ENCODE measurements around the gene RABL3. TPM values are rescaled to one million over a fixed set of nuclear protein-coding genes. Genes with fewer than 3 reads are reported as not detected.
"Not testable (repeated sequence)": the region's sequence is repeated elsewhere in the genome, so short reads cannot be mapped to it uniquely, and the experiment has no call there.

RABL3 gene
- total and polyA plus RNA-seq, 2 donors = 18.2 to 19.1 TPM

DNA sequence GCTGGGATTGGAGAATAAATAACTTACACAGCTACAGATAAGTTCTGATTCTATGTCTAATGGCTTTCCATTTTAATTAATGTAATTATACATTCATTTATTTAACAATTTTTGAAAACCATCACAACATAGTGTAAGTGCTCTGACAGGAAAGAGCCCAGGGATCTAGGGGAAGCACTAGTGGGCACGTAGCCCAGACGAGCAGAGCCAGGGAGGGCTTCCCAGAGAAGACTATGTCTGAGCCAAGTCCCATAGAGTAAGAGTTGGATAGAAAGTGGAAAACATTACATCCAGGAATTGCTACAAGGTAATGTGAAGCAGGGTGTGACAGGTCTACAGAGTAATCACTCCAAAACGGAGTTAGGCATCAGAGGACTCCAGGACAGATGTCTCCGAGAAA, 57.4 kb downstream of the RABL3 start:
- no peak for DNase-seq (ENCODE audit: extremely low spot score)
- H3K27ac ChIP-seq (ENCODE audit: low read depth) = no peak overlapping the region
- WGBS = 58% methylated on average over 4 of the region's 4 CpGs
- H3K36me3 ChIP-seq (ENCODE audit: insufficient read depth) = no peaks in the 10 kb centered on the region
- H3K4me3 ChIP-seq (ENCODE audit: low read depth, low read length) = no peak overlapping the region
- H3K4me1 ChIP-seq (ENCODE audit: insufficient read depth) = no peaks in the 10 kb centered on the region

- Histone ChIP-seq H3K4me1 (ENCODE audit: insufficient read depth) (no peaks in the 10 kb centered on the region), H3K27ac (ENCODE audit: low read depth) (no peak overlapping the region), H3K4me3 (ENCODE audit: low read depth, low read length) (no peak overlapping the region), H3K36me3 (ENCODE audit: insufficient read depth) (no peaks in the 10 kb centered on the region)
- WGBS = 80% methylated on average over 3 of the region's 3 CpGs
- no peak for DNase-seq (ENCODE audit: extremely low spot score)
Measured at GRCh38 chr3:120683671-120684301, 58.5 kb downstream of the RABL3 start.

DNA sequence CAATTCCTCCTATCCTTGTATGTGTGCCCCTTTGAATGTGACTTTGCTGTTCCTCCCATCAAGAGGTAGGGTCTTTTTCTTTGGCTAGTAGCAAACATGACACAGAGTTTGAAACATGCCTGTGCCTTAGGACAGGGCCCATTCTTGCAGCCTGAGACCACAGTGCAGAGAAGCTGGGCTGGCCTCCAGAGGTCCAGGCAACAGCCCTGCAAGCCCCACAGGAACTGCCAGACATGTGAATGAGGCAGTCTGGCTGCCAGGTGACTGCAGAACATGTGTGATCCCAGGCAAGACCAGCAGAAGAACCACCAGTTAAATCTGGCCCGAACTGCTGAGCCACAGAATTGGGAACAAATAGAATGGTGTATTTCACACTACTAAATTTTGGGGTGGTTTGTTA, 59.1 kb downstream of the RABL3 start:
- Histone ChIP-seq H3K36me3 (ENCODE audit: insufficient read depth) (no peaks in the 10 kb centered on the region), H3K4me1 (ENCODE audit: insufficient read depth) (no peaks in the 10 kb centered on the region), H3K4me3 (ENCODE audit: low read depth, low read length) (no peak overlapping the region), H3K27ac (ENCODE audit: low read depth) (no peak overlapping the region)
- 92% methylated on average over 1 of the region's 1 CpG for WGBS
- DNase-seq (ENCODE audit: extremely low spot score) = no peak

DNA sequence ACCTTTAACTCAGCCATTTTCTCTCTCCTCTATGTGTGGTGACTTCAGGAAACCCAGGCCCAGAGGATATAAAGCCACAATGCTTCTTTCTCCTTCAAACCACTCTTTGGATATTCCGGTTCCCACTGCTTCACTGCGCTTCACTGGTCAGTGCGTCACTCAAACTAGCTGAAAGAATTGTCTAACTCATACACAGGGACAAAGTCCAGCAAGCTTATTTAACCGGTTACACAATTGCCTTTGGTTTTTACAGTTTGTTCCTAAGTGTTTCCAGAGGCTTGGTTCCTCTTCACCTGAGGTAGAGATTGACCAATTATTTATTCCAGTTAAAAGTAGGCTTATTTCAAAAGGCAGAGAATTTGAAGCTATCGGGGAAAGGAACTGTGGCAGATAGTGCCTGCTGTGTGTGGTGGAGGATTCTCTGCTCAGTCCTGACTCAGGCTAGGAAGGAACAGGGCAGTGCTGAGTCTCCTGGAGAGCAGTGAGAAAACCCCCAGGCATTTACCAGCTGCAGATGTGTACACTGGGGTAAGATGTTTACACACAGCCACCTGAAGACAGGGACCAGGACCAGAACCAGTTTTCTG, 60.1 kb downstream of the RABL3 start, which contains the start of gene HGD:
HGD (minus strand) TSS at position 145 of the 587 bp plus-strand sequence; CDS start at position 17, 128 bp downstream.
- H3K36me3 ChIP-seq (ENCODE audit: insufficient read depth) = no peaks in the 10 kb centered on the region
- H3K4me1 ChIP-seq (ENCODE audit: insufficient read depth) = no peaks in the 10 kb centered on the region
- WGBS = 95% methylated on average over 5 of the region's 5 CpGs
- no peak within 1 kb of the TSS for H3K27ac ChIP-seq (ENCODE audit: low read depth)
- DNase-seq (ENCODE audit: extremely low spot score) = no peak
- no peak within 1 kb of the TSS for H3K4me3 ChIP-seq (ENCODE audit: low read depth, low read length)

- no peak for DNase-seq (ENCODE audit: extremely low spot score)
- no peaks in the 10 kb centered on the region for H3K36me3 ChIP-seq (ENCODE audit: insufficient read depth)
- no peaks in the 10 kb centered on the region for H3K4me1 ChIP-seq (ENCODE audit: insufficient read depth)
- H3K4me3 ChIP-seq (ENCODE audit: low read depth, low read length) = no peak overlapping the region
- no peak overlapping the region for H3K27ac ChIP-seq (ENCODE audit: low read depth)
- 95% methylated on average over 4 of the region's 4 CpGs for WGBS
Measured at GRCh38 chr3:120681506-120682038, 60.7 kb downstream of the RABL3 start.

- no peaks in the 10 kb centered on the region for H3K36me3 ChIP-seq (ENCODE audit: insufficient read depth)
- H3K27ac ChIP-seq (ENCODE audit: low read depth) = no peak overlapping the region
- no peak for DNase-seq (ENCODE audit: extremely low spot score)
- H3K4me3 ChIP-seq (ENCODE audit: low read depth, low read length) = no peak overlapping the region
- no peaks in the 10 kb centered on the region for H3K4me1 ChIP-seq (ENCODE audit: insufficient read depth)
- WGBS = 93% methylated on average over 2 of the region's 2 CpGs
Measured at GRCh38 chr3:120681018-120681417, 61.3 kb downstream of the RABL3 start.

GRCh38 chr3:120680193-120680894, 62.0 kb downstream of the RABL3 start:
- Histone ChIP-seq H3K36me3 (ENCODE audit: insufficient read depth) (no peaks in the 10 kb centered on the region), H3K27ac (ENCODE audit: low read depth) (no peak overlapping the region), H3K4me3 (ENCODE audit: low read depth, low read length) (no peak overlapping the region), H3K4me1 (ENCODE audit: insufficient read depth) (no peaks in the 10 kb centered on the region)
- DNase-seq (ENCODE audit: extremely low spot score) = no peak
- WGBS = 95% methylated on average over 3 of the region's 3 CpGs

GRCh38 chr3:120678984-120679383, 63.3 kb downstream of the RABL3 start:
- H3K4me3 ChIP-seq (ENCODE audit: low read depth, low read length) = no peak overlapping the region
- H3K27ac ChIP-seq (ENCODE audit: low read depth) = no peak overlapping the region
- WGBS = 28% methylated on average over 3 of the region's 3 CpGs
- no peak for DNase-seq (ENCODE audit: extremely low spot score)
- no peaks in the 10 kb centered on the region for H3K4me1 ChIP-seq (ENCODE audit: insufficient read depth)
- no peaks in the 10 kb centered on the region for H3K36me3 ChIP-seq (ENCODE audit: insufficient read depth)

DNA sequence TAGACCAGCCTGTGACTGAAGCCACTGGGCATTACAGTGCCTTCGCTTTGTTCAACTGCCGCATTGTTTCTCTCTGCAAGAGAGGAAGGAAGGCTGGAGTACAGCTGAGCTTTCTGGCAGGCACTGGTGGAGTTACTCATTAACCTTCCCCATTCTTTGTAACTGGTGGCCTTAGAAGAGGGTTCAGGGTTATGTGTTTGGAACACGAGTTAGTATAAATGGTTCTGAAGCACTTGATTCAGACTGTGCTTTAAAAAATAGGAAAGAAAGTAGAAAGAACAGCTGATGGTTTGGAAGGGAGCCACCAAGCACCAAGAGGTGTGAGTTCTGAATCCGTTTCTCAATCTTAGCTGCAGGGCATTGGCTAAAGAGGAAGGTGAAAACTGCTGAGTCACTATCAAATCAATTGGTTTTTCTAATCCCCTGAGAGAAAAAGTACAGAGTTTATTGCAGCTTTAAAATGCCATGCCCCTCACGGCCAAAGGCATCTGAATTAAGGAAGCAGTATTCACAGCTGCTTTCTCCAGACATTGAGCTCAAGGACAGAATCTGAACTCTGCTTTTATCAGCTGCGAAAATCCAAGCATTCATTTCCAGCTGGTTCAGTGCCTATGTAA, 63.9 kb downstream of the RABL3 start:
- H3K27ac ChIP-seq (ENCODE audit: low read depth) = no peak overlapping the region
- no peaks in the 10 kb centered on the region for H3K36me3 ChIP-seq (ENCODE audit: insufficient read depth)
- 7% methylated on average over 6 of the region's 6 CpGs for WGBS
- no peak overlapping the region for H3K4me3 ChIP-seq (ENCODE audit: low read depth, low read length)
- DNase-seq (ENCODE audit: extremely low spot score) = peak; percentile 20
- H3K4me1 ChIP-seq (ENCODE audit: insufficient read depth) = no peaks in the 10 kb centered on the region

DNA sequence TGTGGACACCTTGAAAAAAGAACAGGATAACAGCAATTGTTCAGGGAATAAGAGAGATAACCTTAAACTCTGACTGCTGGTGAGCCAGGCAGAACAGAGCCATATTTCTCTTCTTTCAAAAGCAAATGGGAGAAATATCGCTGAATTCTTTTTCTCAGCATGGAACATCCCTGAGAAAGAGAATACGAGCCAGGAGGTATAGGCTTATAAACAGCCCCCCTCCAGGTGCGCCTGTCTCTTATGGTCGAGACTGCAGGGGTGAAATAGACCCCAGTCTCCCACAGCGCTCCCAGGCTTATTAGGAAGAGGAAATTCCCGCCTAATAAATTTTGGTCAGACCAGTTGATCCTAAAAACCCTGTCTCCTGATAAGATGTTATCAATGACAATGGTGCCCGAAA, 65.1 kb downstream of the RABL3 start:
- H3K4me1 ChIP-seq (ENCODE audit: insufficient read depth); H3K36me3 ChIP-seq (ENCODE audit: insufficient read depth); H3K27ac ChIP-seq (ENCODE audit: low read depth); DNase-seq (ENCODE audit: extremely low spot score); H3K4me3 ChIP-seq (ENCODE audit: low read depth, low read length): not testable (repeated sequence)
- 90% methylated on average over 7 of the region's 7 CpGs for WGBS

DNA sequence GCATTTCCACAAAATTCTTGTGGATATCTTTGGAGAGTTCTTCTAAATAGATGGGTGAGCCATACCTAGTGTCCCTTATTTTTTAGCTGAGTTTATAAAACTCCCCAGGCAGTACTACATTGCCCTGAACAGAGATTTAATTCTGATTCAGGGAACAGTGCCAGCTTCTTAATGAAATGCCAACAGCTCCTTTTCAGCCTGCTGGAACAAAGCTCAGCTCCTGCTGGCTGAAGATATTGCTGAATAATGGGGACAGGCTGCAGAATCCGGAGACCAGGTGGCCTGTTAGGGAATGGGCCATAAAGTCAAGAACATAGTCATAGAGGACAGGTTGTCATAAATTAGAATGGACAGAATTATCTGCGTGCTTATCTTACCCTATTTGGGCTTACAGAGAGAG, 69.2 kb downstream of the RABL3 start:
- no peak for DNase-seq (ENCODE audit: extremely low spot score)
- Histone ChIP-seq H3K36me3 (ENCODE audit: insufficient read depth) (no peaks in the 10 kb centered on the region), H3K4me3 (ENCODE audit: low read depth, low read length) (no peak overlapping the region), H3K27ac (ENCODE audit: low read depth) (no peak overlapping the region), H3K4me1 (ENCODE audit: insufficient read depth) (no peaks in the 10 kb centered on the region)
- WGBS = 31% methylated on average over 2 of the region's 2 CpGs

GRCh38 chr3:120670576-120670975, 71.7 kb downstream of the RABL3 start:
- Histone ChIP-seq H3K36me3 (ENCODE audit: insufficient read depth) (no peaks in the 10 kb centered on the region), H3K4me1 (ENCODE audit: insufficient read depth) (no peaks in the 10 kb centered on the region), H3K27ac (ENCODE audit: low read depth) (no peak overlapping the region), H3K4me3 (ENCODE audit: low read depth, low read length) (no peak overlapping the region)
- WGBS = 82% methylated on average over 2 of the region's 2 CpGs
- no peak for DNase-seq (ENCODE audit: extremely low spot score)

DNA sequence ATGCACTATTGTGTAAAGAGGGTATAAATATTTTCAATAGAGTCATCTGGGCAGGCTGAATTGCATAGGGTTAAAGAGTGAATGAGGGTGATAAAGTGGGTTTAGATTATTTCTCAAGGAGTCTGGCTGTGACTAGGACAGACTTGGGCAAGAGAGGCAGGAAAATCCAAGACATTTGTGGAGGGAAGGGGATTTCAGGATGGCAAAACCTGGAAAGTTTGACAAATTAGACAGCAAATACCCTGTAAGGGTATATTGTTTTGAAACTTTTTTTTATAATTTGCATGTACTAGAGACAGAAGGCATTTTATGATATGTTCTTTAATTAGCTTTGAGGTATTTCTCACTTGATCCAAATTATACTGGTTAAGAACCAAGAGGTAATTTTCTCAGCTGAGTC, 77.4 kb downstream of the RABL3 start:
- H3K27ac ChIP-seq (ENCODE audit: low read depth) = no peak overlapping the region
- no peak for DNase-seq (ENCODE audit: extremely low spot score)
- no peaks in the 10 kb centered on the region for H3K36me3 ChIP-seq (ENCODE audit: insufficient read depth)
- H3K4me1 ChIP-seq (ENCODE audit: insufficient read depth) = no peaks in the 10 kb centered on the region
- H3K4me3 ChIP-seq (ENCODE audit: low read depth, low read length) = no peak overlapping the region

DNA sequence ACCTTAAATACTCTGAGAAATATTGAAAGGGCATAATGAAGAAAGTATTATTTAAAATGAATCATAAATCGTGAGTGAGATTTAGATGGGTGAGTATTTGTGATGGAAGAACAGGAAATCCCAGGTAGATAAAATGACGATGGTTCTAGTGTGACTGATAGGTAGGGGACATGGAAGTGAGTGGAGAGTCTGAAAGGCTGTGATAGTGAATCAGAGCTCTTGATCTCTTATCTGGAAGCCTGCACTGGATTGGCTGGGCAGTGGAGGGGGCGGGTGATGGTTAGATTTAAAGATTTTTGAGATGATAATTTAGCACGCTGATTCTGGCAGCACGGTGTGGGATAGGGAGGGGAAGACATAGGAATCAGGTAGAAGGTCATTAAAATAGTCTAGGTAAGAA, 80.4 kb downstream of the RABL3 start:
- H3K4me3 ChIP-seq (ENCODE audit: low read depth, low read length) = no peak overlapping the region
- no peaks in the 10 kb centered on the region for H3K4me1 ChIP-seq (ENCODE audit: insufficient read depth)
- 27% methylated on average over 5 of the region's 5 CpGs for WGBS
- no peaks in the 10 kb centered on the region for H3K36me3 ChIP-seq (ENCODE audit: insufficient read depth)
- no peak for DNase-seq (ENCODE audit: extremely low spot score)
- H3K27ac ChIP-seq (ENCODE audit: low read depth) = no peak overlapping the region

Data from urinary bladder (tissue), 4 donors.